ENCODE results near the gene ISCU.

- TF ChIP-seq POLR2AphosphoS5 (IDR thresholded peaks at IDR 0.05; ENCODE audit: low read depth, low read length) (no peak), POLR2A (IDR thresholded peaks at IDR 0.05; ENCODE audit: low read depth, low read length) (no peak)
Measured at GRCh38 chr12:108594960-108595710, 32.7 kb downstream of the ISCU start.
